GM19193 (cell line): ENCODE results near the gene DSCAM.

Experiments
- POLR2A ChIP-seq: IDR thresholded peaks from 4 replicates; pipeline ENCODE4 v1.6.1; 2011; ENCODE audit not compliant: insufficient read depth, insufficient read length; ENCODE audit errors: extremely low read depth

DSCAM gene

DNA sequence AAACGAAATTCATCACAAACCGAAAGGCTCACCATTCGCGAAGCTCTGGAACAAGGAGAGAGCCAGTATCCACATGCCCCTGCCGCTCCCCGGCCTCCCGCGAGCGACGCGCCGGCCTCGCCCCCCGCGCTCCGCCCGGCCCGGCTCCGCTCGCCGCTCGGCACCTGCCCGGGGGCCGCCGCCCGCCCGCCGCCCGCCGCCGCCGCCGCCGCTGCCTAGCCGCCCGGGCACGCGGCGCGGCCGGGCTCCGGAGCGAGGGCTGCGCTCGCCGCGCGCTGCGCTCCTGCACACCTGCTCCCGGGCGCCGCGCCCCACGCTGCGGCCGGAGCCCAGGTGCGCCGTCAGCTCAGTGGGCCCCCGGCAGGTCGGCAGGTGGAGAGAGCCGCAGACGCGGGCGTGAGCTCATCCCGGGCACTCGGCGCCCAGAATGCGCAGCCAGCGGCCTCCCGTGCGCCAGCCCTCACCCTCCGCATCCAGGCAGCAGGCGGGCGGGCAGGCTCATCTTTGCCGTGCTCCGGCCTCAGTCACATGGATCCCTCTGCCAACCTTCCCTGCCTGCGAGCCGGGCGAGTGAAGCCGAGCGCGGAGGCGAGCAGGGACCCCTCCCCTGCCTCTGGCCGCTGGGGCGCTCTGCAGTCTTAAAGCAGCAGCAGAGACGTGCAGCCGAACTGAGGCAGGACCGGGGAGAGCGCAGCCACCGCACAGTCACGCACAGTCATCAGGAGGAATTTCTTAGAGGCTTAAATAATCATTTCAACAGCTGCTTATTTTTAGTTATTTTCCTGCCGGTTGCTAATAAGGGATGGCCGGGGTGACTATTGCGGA, at the start of gene DSCAM:
Gene DSCAM (minus strand): TSS at position 572 of the 825 bp plus-strand sequence. CDS start 497 bp downstream, at position 75.
- no peak for TF ChIP-seq POLR2A

- TF ChIP-seq POLR2A: no peak
Observed at GRCh38 chr21:40886931-40887330, 40.0 kb upstream of the DSCAM start.

- TF ChIP-seq POLR2A: no peak
Observed at GRCh38 chr21:40886006-40886405, 39.0 kb upstream of the DSCAM start.

- no peak for TF ChIP-seq POLR2A
Observed at GRCh38 chr21:40882192-40882915, 35.4 kb upstream of the DSCAM start.

DNA sequence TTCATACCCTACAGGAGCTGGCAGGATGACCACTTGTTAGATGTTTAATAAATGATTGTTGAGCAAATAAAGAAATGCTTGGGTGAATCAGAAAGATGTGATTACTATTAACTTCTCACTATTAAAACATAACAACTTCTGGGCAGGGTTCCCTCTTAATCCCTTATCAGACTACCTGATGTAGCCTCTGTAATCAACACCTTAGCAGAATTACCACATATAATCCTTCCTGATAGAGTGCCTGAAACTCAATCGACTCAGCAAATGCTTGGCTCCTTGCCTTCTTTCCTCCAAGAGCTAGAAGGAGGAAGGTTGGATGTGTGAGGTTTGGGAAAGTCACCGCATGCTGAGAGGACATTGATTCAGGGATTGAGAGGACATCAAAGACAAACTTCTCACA, 34.8 kb upstream of the DSCAM start:
- no peak for TF ChIP-seq POLR2A

DNA sequence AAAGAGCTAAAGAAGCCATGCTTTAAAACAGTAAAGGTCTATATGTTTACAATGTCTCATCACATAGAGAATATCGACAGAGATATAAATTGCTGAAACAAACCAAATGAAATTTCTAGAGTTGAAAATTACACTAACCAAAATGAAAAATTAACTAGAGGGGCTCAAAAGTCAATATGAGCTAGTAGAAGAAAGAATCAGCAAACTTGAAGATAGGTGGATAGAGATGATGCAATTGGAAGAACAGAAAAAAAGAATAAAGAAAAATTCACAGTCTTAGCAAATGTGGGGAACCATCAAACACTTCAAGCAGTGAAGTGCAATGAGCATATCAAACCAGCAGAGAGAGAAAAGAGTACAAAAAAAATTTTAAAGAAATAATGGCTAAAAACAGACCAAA, 24.1 kb upstream of the DSCAM start:
- no peak for TF ChIP-seq POLR2A

- TF ChIP-seq POLR2A: no peak
Observed at GRCh38 chr21:40863839-40864238, 16.9 kb upstream of the DSCAM start.

- TF ChIP-seq POLR2A: no peak
Observed at GRCh38 chr21:40858517-40858916, 11.6 kb upstream of the DSCAM start.

DNA sequence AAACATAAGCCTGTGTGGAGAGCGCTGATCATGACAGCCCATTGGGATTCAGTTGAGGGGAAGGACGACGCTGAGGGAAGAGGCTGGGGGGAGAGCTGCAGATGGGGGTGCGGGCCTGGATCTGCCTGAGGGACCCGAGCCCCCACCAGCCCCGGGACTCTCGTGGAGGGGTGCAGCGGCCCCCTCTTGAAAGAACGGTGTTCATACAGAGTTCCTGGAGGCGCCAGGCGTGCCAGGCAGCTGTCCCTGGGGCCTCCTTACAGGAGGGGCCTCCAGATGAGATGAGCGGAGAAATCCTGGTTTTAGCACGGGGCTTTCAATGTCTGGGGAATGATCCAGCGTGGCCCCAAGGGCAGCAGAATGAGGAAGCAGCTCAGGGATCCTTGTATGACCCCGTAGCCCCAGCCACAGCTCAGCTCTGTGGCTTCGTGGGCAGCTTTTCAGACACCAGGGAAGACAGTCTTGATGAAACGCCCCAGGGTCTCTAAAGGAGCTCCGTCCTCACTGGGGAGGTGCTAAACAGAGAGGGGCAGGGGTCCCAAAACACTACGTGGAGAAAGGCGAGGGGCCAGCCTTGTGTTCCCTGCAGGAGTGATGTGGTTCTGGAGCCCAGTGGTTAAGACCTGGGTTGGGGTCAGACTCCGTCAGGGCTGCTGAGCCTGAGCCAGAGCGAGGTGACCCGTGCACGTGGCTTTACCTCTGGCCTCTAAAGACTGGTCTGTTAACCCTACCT, 7.2 kb upstream of the DSCAM start:
- TF ChIP-seq POLR2A: no peak

DNA sequence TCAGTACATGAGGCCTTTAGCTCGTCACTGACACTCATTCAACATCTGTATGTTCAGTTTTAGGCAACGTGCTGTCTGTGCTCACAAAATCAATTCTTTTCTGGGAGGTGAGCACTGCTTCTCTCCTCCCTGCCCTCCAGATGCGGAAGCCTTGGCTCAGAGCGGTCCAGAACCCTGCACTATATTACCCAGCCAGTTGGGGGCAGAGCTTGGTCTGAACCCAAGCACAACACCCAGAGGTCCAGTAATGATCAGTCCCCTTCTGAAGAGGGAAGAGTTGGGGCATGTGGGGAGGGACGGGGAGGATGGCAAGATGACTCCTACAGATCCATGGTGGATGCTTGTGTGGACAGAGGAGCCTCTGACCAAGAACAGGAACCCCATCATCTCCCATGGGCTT, 5.6 kb upstream of the DSCAM start:
- TF ChIP-seq POLR2A: no peak

DNA sequence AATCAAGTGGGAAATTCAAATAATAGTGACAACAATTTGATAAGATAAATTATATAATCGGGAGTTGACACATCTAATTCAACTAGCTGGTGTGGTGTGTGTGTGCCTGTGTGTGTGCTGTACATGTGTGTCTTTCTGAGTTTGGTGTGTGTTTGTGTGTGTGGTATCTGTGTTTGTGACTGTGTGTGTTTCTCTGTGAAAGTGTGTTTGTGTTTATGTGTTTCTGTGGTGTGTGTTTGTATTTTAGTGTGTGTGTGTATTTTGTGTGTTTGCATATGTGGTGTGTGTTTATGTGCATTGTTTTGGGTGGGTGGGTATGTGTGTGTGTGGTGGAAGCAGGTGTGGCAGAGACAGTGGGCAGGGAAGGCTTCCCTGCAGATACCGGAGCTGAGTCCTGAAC, 4.8 kb upstream of the DSCAM start:
- no peak for TF ChIP-seq POLR2A

DNA sequence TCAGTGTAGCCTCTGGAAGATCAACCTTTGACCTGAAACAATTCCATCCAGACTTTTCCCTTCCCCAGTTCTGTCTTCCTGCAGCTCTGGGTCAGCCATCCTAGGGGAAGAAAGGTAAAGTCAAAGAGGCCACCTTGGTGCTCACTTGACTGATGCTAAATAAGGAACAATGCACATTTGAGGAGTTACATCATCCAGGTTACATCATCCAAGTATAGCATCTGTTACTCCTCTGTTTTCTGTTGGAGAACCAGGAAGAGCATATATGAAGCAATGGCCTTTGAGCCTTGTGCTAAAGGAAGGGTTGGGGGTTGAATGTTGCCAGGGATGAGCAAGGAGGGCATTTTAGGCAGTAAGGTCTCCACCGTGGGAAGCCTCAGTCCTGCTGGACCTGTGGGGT, 3.1 kb upstream of the DSCAM start:
- TF ChIP-seq POLR2A: no peak

DNA sequence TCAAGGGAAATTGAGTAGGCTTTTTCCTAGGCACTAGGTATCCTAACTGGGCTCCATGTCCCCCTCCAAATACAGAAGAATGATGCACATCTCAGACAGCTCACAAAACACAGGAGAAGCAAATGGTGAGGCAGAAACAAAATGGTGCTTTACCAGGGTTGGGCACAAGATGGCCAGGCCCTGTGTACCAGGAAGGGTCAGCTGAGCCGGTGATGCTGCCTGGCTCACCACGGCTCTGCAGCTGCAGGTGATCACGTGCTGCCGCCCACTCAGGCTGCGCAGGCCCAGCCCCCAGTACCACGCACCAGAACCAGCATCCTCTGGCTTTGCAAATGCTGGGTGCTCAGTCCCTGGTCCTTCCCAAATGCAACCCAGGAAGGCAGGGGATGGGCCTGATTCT, 993 bp upstream of the DSCAM start:
- no peak for TF ChIP-seq POLR2A

GRCh38 chr21:40846103-40846502, 855 bp downstream of the DSCAM start:
- TF ChIP-seq POLR2A: no peak

GRCh38 chr21:40845441-40845995, 1.4 kb downstream of the DSCAM start:
- TF ChIP-seq POLR2A: no peak
